Liver (tissue), 9 donors: ENCODE measurements around the gene CCL27. TPM values are rescaled to one million over a fixed set of nuclear protein-coding genes. Genes with fewer than 3 reads are reported as not detected.

Experiments
- DNase-seq: peaks from one replicate; pipeline ENCODE4 v3.0.0-alpha.2; 2017; ENCODE audit warnings: low spot score
- H3K27ac ChIP-seq, 2 donors: one replicate each; pipeline ENCODE4 v1.7.0; 2013; ENCODE audit warnings: inconsistent platforms in 2 of 2, low read length in 2 of 2, control low read depth in 1 of 2, low read depth in 1 of 2, mild to moderate bottlenecking in 1 of 2
- H3K27me3 ChIP-seq, 4 donors: one replicate each; pipeline versions ENCODE4 v1.6.1 to v1.7.0; 2013; ENCODE audit warnings: low read length in 3 of 4, inconsistent platforms in 1 of 4, mild to moderate bottlenecking in 1 of 4, moderate library complexity in 1 of 4; ENCODE audit not compliant: control insufficient read depth in 4 of 4, insufficient read depth in 4 of 4
- H3K36me3 ChIP-seq, 4 donors: one replicate each; pipeline versions ENCODE4 v1.6.1 to v1.7.0; 2013; ENCODE audit warnings: low read length in 3 of 4, mild to moderate bottlenecking in 3 of 4, low read depth in 1 of 4, moderate library complexity in 1 of 4; ENCODE audit not compliant: control insufficient read depth in 4 of 4, insufficient read depth in 3 of 4
- H3K4me1 ChIP-seq, 4 donors: one replicate each; pipeline versions ENCODE4 v1.6.1 to v1.7.0; 2013; ENCODE audit warnings: low read length in 3 of 4, mild to moderate bottlenecking in 3 of 4, moderate library complexity in 1 of 4; ENCODE audit not compliant: control insufficient read depth in 4 of 4, insufficient read depth in 4 of 4
- H3K4me3 ChIP-seq, 3 donors: one replicate each; pipeline versions ENCODE4 v1.6.1 to v1.7.0; 2013; ENCODE audit warnings: low read length in 3 of 3, control low read depth in 1 of 3, low read depth in 1 of 3, mild to moderate bottlenecking in 1 of 3
- H3K9ac ChIP-seq, 2 donors: one replicate each; pipeline ENCODE4 v1.7.0; 2013; ENCODE audit warnings: low read length in 2 of 2, mild to moderate bottlenecking in 2 of 2, moderate library complexity in 2 of 2, control low read depth in 1 of 2, low read depth in 1 of 2
- H3K9me3 ChIP-seq, 4 donors: one replicate each; pipeline versions ENCODE4 v1.6.1 to v1.7.0; 2013; ENCODE audit warnings: low read length in 3 of 4; ENCODE audit not compliant: control insufficient read depth in 4 of 4
- CTCF ChIP-seq: fragments of 150-350 bp; IDR thresholded peaks from 2 replicates; pipeline ENCODE4 v1.5.1; 2017; ENCODE audit warnings: improper control_type of control experiment, low read depth, low read length; ENCODE audit not compliant: missing input control
- EGR1 ChIP-seq, 2 donors: IDR thresholded peaks; 2 replicates each; pipeline ENCODE4 v1.6.1; 2016 to 2018; ENCODE audit warnings: antibody characterized with exemption in 2 of 2, low read depth in 2 of 2
- FOXA1 ChIP-seq: IDR thresholded peaks from 2 replicates; pipeline ENCODE4 v1.6.1; 2016; ENCODE audit warnings: antibody characterized with exemption
- FOXA2 ChIP-seq: IDR thresholded peaks from 2 replicates; pipeline ENCODE4 v1.6.1; 2016; ENCODE audit warnings: antibody characterized with exemption
- GABPA ChIP-seq, 2 donors: IDR thresholded peaks in 1 of 2; conservative IDR thresholded peaks in 1 of 2; 2 replicates each; pipeline ENCODE4 v1.6.1; 2016; ENCODE audit warnings: antibody characterized with exemption in 2 of 2, mild to moderate bottlenecking in 1 of 2, moderate library complexity in 1 of 2
- HNF4G ChIP-seq: IDR thresholded peaks from 2 replicates; pipeline ENCODE4 v1.6.1; 2016; ENCODE audit warnings: antibody characterized with exemption
- JUND ChIP-seq, 2 donors: IDR thresholded peaks; 2 replicates each; pipeline ENCODE4 v1.6.1; 2016; ENCODE audit warnings: antibody characterized with exemption in 2 of 2
- NR2F2 ChIP-seq: IDR thresholded peaks from 2 replicates; pipeline ENCODE4 v1.6.1; 2016; ENCODE audit warnings: antibody characterized with exemption
- RAD21 ChIP-seq, 2 donors: IDR thresholded peaks; 2 replicates each; pipeline ENCODE4 v1.6.1; 2016; ENCODE audit warnings: antibody characterized with exemption in 2 of 2, mild to moderate bottlenecking in 2 of 2
- RXRA ChIP-seq, 2 donors: IDR thresholded peaks; 2 replicates each; pipeline ENCODE4 v1.6.1; 2017 to 2018; ENCODE audit warnings: antibody characterized with exemption in 2 of 2, mild to moderate bottlenecking in 1 of 2
- SP1 ChIP-seq: IDR thresholded peaks from 2 replicates; pipeline ENCODE4 v1.6.1; 2018; ENCODE audit warnings: antibody characterized with exemption, mild to moderate bottlenecking
- TAF1 ChIP-seq: conservative IDR thresholded peaks from 2 replicates; pipeline ENCODE4 v1.6.1; 2016; ENCODE audit warnings: antibody characterized with exemption, mild to moderate bottlenecking
- YY1 ChIP-seq: IDR thresholded peaks from 2 replicates; pipeline ENCODE4 v1.6.1; 2016; ENCODE audit warnings: antibody characterized with exemption, mild to moderate bottlenecking
- ZBTB33 ChIP-seq: IDR thresholded peaks from 2 replicates; pipeline ENCODE4 v1.6.1; 2016; ENCODE audit warnings: antibody characterized with exemption
- WGBS: extraction: QIAGEN DNeasy Blood & Tissue Kit; methylation state at CpG from one replicate; pipeline ENCODE4 v1.1.7; 2013; 5-methylcytosine and 5-hydroxymethylcytosine counted together
- polyA plus RNA-seq, 2 donors: library from polyadenylated mRNA; stranded (reverse) in 1 of 2; unstranded in 1 of 2; fragments of 200-250 nt in 1 of 2; fragments of >200 nt in 1 of 2; fragmentation: Nextera tagmentation in 1 of 2; extraction: Ambion mirVana in 1 of 2; gene quantifications; one replicate each; pipeline versions ENCODE4 v1.2.1 to v1.2.3, GENCODE V29; 2013 to 2015
- total RNA-seq, 2 donors: library from RNA; depleted of rRNA; stranded (reverse); fragments of >200 nt; gene quantifications; one replicate each; pipeline ENCODE4 v1.2.3, GENCODE V29; 2014
- TF ChIP-seq, protein P1 (sequence below): IDR thresholded peaks from 2 replicates; pipeline ENCODE4 v1.6.1; 2016; ENCODE audit warnings: antibody characterized with exemption, mild to moderate bottlenecking
- TF ChIP-seq, protein P2 (sequence below): IDR thresholded peaks from 2 replicates; pipeline ENCODE4 v1.6.1; 2016; ENCODE audit warnings: antibody characterized with exemption
- TF ChIP-seq, protein P3 (sequence below): IDR thresholded peaks from 2 replicates; pipeline ENCODE4 v1.6.1; 2016; ENCODE audit warnings: antibody characterized with exemption
- donor health status: healthy.
- donor health status: healthy.
- donor health status: healthy.
- donor health status: healthy.
- donor health status: healthy.

The CCL27 gene
- total and polyA plus RNA-seq, 4 donors: not detected

GRCh38 chr9:34675869-34676268, 13.4 kb upstream of the CCL27 start:
- no peak overlapping the region for H3K9ac ChIP-seq
- no peaks in the 10 kb centered on the region for H3K27me3 ChIP-seq
- no peaks in the 10 kb centered on the region for H3K36me3 ChIP-seq
- 99% methylated on average over 2 of the region's 2 CpGs for WGBS
- no peak for TF ChIP-seq RAD21 (IDR thresholded peaks at IDR 0.05)
- TF ChIP-seq, protein P1, sequence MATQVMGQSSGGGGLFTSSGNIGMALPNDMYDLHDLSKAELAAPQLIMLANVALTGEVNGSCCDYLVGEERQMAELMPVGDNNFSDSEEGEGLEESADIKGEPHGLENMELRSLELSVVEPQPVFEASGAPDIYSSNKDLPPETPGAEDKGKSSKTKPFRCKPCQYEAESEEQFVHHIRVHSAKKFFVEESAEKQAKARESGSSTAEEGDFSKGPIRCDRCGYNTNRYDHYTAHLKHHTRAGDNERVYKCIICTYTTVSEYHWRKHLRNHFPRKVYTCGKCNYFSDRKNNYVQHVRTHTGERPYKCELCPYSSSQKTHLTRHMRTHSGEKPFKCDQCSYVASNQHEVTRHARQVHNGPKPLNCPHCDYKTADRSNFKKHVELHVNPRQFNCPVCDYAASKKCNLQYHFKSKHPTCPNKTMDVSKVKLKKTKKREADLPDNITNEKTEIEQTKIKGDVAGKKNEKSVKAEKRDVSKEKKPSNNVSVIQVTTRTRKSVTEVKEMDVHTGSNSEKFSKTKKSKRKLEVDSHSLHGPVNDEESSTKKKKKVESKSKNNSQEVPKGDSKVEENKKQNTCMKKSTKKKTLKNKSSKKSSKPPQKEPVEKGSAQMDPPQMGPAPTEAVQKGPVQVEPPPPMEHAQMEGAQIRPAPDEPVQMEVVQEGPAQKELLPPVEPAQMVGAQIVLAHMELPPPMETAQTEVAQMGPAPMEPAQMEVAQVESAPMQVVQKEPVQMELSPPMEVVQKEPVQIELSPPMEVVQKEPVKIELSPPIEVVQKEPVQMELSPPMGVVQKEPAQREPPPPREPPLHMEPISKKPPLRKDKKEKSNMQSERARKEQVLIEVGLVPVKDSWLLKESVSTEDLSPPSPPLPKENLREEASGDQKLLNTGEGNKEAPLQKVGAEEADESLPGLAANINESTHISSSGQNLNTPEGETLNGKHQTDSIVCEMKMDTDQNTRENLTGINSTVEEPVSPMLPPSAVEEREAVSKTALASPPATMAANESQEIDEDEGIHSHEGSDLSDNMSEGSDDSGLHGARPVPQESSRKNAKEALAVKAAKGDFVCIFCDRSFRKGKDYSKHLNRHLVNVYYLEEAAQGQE: no peak
- TF ChIP-seq, protein P2, sequence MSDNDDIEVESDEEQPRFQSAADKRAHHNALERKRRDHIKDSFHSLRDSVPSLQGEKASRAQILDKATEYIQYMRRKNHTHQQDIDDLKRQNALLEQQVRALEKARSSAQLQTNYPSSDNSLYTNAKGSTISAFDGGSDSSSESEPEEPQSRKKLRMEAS: no peak
- no peak for TF ChIP-seq ZBTB33
- TF ChIP-seq NR2F2: no peak
- no peak for TF ChIP-seq SP1
- no peak for TF ChIP-seq FOXA2
- no peak for TF ChIP-seq YY1
- TF ChIP-seq HNF4G: no peak
- TF ChIP-seq JUND (IDR thresholded peaks at IDR 0.05): no peak
- no peak for TF ChIP-seq EGR1 (IDR thresholded peaks at IDR 0.05; ENCODE audit: low read depth in 2 of 2)
- TF ChIP-seq CTCF: no peak
- no peak for TF ChIP-seq GABPA (IDR thresholded peaks at IDR 0.05 in 1 of 2, conservative IDR thresholded peaks at IDR 0.05 in 1 of 2)
- no peak for TF ChIP-seq RXRA (IDR thresholded peaks at IDR 0.05)
- TF ChIP-seq FOXA1: no peak
- TF ChIP-seq, protein P3, sequence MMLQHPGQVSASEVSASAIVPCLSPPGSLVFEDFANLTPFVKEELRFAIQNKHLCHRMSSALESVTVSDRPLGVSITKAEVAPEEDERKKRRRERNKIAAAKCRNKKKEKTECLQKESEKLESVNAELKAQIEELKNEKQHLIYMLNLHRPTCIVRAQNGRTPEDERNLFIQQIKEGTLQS: no peak
- TF ChIP-seq TAF1: no peak
- no peak overlapping the region for H3K27ac ChIP-seq
- H3K9me3 ChIP-seq: no peaks in the 10 kb centered on the region
- no peak for DNase-seq
- H3K4me1 ChIP-seq: peaks cover 0 to 14% (median 6%) of the 10 kb centered on the region in 4 donors
- no peak overlapping the region for H3K4me3 ChIP-seq
